DOHH2 (cell line): ENCODE measurements around the gene C4orf33.

Experiments used
- H3F3A ChIP-seq: fragments of 200-600 bp; sonication (generic), shearing (Covaris generic); 2 replicates; pipeline ENCODE4 v1.6.0; 2016; ENCODE audit warnings: antibody characterized with exemption, mild to moderate bottlenecking; ENCODE audit not compliant: control insufficient read depth, insufficient read depth
- H3K27ac ChIP-seq: fragments of 200-600 bp; sonication (generic); 2 replicates; pipeline ENCODE4 v1.5.1; 2014; ENCODE audit warnings: low read depth, mild to moderate bottlenecking, low read length, moderate library complexity
- H3K27me3 ChIP-seq: fragments of 200-600 bp; sonication (generic); 2 replicates; pipeline ENCODE4 v1.6.1; 2014; ENCODE audit warnings: mild to moderate bottlenecking, low read length, mixed read lengths; ENCODE audit not compliant: control insufficient read depth
- H3K36me3 ChIP-seq: fragments of 200-600 bp; sonication (generic); 2 replicates; pipeline ENCODE4 v1.6.1; 2014; ENCODE audit warnings: mild to moderate bottlenecking, low read length, moderate library complexity, mixed read lengths; ENCODE audit not compliant: control insufficient read depth
- H3K4me1 ChIP-seq: fragments of 200-600 bp; sonication (generic); 2 replicates; pipeline ENCODE4 v1.6.1; 2014; ENCODE audit warnings: mild to moderate bottlenecking, low read length, mixed read lengths; ENCODE audit not compliant: control insufficient read depth
- H3K4me2 ChIP-seq: fragments of 200-600 bp; sonication (generic); 2 replicates; pipeline ENCODE4 v1.6.0; 2014; ENCODE audit warnings: mild to moderate bottlenecking, low read length, moderate library complexity
- H3K4me3 ChIP-seq: fragments of 200-600 bp; sonication (generic); 2 replicates; pipeline ENCODE4 v1.5.1; 2014; ENCODE audit warnings: mild to moderate bottlenecking, low read length, mixed read lengths
- H3K79me2 ChIP-seq: fragments of 200-600 bp; sonication (generic); 2 replicates; pipeline ENCODE4 v1.6.1; 2014; ENCODE audit warnings: mild to moderate bottlenecking, low read length, mixed read lengths; ENCODE audit not compliant: control insufficient read depth
- H3K9me2 ChIP-seq: fragments of 200-600 bp; sonication (generic); replicated peaks from 2 replicates; pipeline ENCODE4 v1.6.1; 2014; ENCODE audit warnings: mild to moderate bottlenecking, low read length, mixed read lengths; ENCODE audit not compliant: control insufficient read depth
- H3K9me3 ChIP-seq: fragments of 200-600 bp; sonication (generic); 2 replicates; pipeline ENCODE4 v1.6.1; 2014; ENCODE audit warnings: antibody characterized with exemption, low read length, mixed read lengths; ENCODE audit not compliant: control insufficient read depth, insufficient read depth
- H4K20me1 ChIP-seq: fragments of 200-600 bp; sonication (generic); 2 replicates; pipeline ENCODE4 v1.6.0; 2014; ENCODE audit warnings: low read depth, mild to moderate bottlenecking, antibody characterized with exemption, low read length, moderate library complexity; ENCODE audit not compliant: control insufficient read depth, insufficient read depth
- CTCF ChIP-seq: fragments of 200-600 bp; sonication (generic); IDR thresholded peaks from one replicate; pipeline ENCODE4 v1.5.1; 2014; ENCODE audit warnings: antibody characterized with exemption, mild to moderate bottlenecking, low read depth, low read length; ENCODE audit not compliant: poor library complexity, severe bottlenecking
- EZH2phosphoT487 ChIP-seq: fragments of 200-600 bp; sonication (generic); IDR thresholded peaks from 2 replicates; pipeline ENCODE4 v1.6.1; 2017; ENCODE audit warnings: borderline replicate concordance, mild to moderate bottlenecking, antibody characterized with exemption, low read length, moderate library complexity, mixed read lengths

C4orf33 gene

GRCh38 chr4:129092631-129093190, 3.2 kb upstream of the C4orf33 start:
- TF ChIP-seq EZH2phosphoT487 (no peak), CTCF (no peak)
- H3K36me3 ChIP-seq, result peaks cover 5% of the 10 kb centered on the region
- peak overlapping the region; percentile 72 for H3K27ac ChIP-seq
- H3F3A ChIP-seq, result no peaks in the 10 kb centered on the region
- peak overlapping the region; percentile 95 for H3K4me3 ChIP-seq
- H4K20me1 ChIP-seq, result peaks cover 3% of the 10 kb centered on the region; the same call in 1 of the 2 replicates
- no peaks in the 10 kb centered on the region for H3K9me2 ChIP-seq
- peaks cover 56% of the 10 kb centered on the region for H3K79me2 ChIP-seq
- H3K9me3 ChIP-seq, result no peaks in the 10 kb centered on the region
- H3K4me2 ChIP-seq, result peak overlapping the region; percentile 89
- H3K27me3 ChIP-seq, result no peaks in the 10 kb centered on the region
- H3K4me1 ChIP-seq, result peaks cover 52% of the 10 kb centered on the region

GRCh38 chr4:129093191-129093920, 2.6 kb upstream of the C4orf33 start, which contains the start of gene SCLT1:
Gene SCLT1, minus strand, starts transcription at chr4:129093539. Its CDS starts 436 bp downstream, at chr4:129093103.
- Histone ChIP-seq H3K79me2 (peaks cover 49% of the 10 kb centered on the region), H3F3A (no peaks in the 10 kb centered on the region), H4K20me1 (peaks cover 3% of the 10 kb centered on the region; the same call in 1 of the 2 replicates), H3K4me3 (peak within 1 kb of the TSS; percentile 95), H3K36me3 (peaks cover 5% of the 10 kb centered on the region), H3K9me3 (no peaks in the 10 kb centered on the region), H3K9me2 (no peaks in the 10 kb centered on the region), H3K27me3 (no peaks in the 10 kb centered on the region), H3K27ac (peak within 1 kb of the TSS; percentile 72), H3K4me2 (peak within 1 kb of the TSS; percentile 89), H3K4me1 (peaks cover 52% of the 10 kb centered on the region)
- TF ChIP-seq EZH2phosphoT487 (no peak), CTCF (no peak)

DNA sequence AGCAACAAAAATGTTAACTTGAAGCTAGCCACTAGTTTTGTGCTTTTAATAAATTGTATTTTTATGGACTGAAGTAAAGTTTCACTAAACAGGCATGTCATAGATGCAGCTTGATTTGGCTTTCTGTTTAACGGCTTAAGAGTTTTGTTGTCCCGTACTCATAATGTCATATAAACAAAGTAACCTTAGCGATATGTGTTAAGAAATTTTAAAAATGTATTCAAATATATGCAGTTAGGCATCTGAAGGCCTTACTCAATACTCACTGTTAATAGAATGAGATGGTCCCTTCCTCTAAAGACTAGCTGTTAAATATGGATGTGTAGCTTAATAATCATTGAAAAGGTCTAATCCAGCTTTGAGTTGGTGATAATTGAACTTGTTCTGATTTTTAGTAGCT, 1.6 kb upstream of the C4orf33 start:
- peaks cover 3% of the 10 kb centered on the region; the same call in 1 of the 2 replicates for H4K20me1 ChIP-seq
- no peak for TF ChIP-seq EZH2phosphoT487
- no peak for TF ChIP-seq CTCF
- no peaks in the 10 kb centered on the region for H3F3A ChIP-seq
- H3K4me2 ChIP-seq, result peak overlapping the region; percentile 89
- no peaks in the 10 kb centered on the region for H3K27me3 ChIP-seq
- H3K4me3 ChIP-seq, result peak overlapping the region; percentile 95
- H3K36me3 ChIP-seq, result peaks cover 5% of the 10 kb centered on the region
- peaks cover 39% of the 10 kb centered on the region for H3K79me2 ChIP-seq
- no peaks in the 10 kb centered on the region for H3K9me2 ChIP-seq
- H3K27ac ChIP-seq, result no peak overlapping the region
- peaks cover 52% of the 10 kb centered on the region for H3K4me1 ChIP-seq
- no peaks in the 10 kb centered on the region for H3K9me3 ChIP-seq
